IPS-18c (cell line): ENCODE data around the gene LIPE.
"Not testable (repeated sequence)": the region's sequence is repeated elsewhere in the genome, so short reads cannot be mapped to it uniquely, and the experiment has no call there.

Experiments used
- H3K4me3 ChIP-seq: 2 replicates; pipeline ENCODE4 v1.7.0; 2013; ENCODE audit warnings: low read depth, mild to moderate bottlenecking, low read length, moderate library complexity; ENCODE audit not compliant: insufficient read depth
- H3K9me3 ChIP-seq: one replicate; pipeline ENCODE4 v1.6.1; 2013; ENCODE audit warnings: mild to moderate bottlenecking, low read length, moderate library complexity; ENCODE audit not compliant: control insufficient read depth, insufficient read depth

LIPE gene, protein sequence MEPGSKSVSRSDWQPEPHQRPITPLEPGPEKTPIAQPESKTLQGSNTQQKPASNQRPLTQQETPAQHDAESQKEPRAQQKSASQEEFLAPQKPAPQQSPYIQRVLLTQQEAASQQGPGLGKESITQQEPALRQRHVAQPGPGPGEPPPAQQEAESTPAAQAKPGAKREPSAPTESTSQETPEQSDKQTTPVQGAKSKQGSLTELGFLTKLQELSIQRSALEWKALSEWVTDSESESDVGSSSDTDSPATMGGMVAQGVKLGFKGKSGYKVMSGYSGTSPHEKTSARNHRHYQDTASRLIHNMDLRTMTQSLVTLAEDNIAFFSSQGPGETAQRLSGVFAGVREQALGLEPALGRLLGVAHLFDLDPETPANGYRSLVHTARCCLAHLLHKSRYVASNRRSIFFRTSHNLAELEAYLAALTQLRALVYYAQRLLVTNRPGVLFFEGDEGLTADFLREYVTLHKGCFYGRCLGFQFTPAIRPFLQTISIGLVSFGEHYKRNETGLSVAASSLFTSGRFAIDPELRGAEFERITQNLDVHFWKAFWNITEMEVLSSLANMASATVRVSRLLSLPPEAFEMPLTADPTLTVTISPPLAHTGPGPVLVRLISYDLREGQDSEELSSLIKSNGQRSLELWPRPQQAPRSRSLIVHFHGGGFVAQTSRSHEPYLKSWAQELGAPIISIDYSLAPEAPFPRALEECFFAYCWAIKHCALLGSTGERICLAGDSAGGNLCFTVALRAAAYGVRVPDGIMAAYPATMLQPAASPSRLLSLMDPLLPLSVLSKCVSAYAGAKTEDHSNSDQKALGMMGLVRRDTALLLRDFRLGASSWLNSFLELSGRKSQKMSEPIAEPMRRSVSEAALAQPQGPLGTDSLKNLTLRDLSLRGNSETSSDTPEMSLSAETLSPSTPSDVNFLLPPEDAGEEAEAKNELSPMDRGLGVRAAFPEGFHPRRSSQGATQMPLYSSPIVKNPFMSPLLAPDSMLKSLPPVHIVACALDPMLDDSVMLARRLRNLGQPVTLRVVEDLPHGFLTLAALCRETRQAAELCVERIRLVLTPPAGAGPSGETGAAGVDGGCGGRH

GRCh38 chr19:42427313-42427712 lies at the start of gene LIPE:
TSS of gene LIPE (minus strand) at chr19:42427388. CDS start at chr19:42427149, 239 bp downstream.
- Histone ChIP-seq H3K4me3 (no peak within 1 kb of the TSS), H3K9me3 (peaks cover 5% of the 10 kb centered on the region)

DNA sequence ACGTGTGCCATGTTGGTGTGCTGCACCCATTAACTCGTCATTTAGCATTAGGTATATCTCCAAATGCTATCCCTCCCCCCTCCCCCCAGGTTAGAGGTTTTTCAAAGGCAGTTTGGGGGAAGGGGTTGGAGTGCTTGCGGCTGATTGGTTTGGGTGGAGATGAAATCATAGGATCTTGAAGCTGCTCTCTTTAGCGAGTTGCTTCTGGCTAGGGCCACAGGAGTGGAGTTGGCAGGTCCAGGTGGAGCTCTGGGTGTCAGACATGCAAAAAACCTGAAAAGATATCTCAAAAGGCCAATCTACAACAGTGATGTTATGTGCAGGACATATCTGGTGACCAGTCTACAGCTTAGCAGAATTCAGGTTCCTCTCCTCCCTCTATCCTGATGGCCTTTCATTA lies 48.2 kb upstream of the LIPE start:
- H3K9me3 ChIP-seq: no peaks in the 10 kb centered on the region
- no peak overlapping the region for H3K4me3 ChIP-seq

- Histone ChIP-seq H3K4me3 (no peak overlapping the region), H3K9me3 (no peaks in the 10 kb centered on the region)
Measured at GRCh38 chr19:42474743-42475142, 47.6 kb upstream of the LIPE start.

- Histone ChIP-seq H3K4me3 (no peak overlapping the region), H3K9me3 (no peaks in the 10 kb centered on the region)
Measured at GRCh38 chr19:42473686-42474085, 46.5 kb upstream of the LIPE start.

DNA sequence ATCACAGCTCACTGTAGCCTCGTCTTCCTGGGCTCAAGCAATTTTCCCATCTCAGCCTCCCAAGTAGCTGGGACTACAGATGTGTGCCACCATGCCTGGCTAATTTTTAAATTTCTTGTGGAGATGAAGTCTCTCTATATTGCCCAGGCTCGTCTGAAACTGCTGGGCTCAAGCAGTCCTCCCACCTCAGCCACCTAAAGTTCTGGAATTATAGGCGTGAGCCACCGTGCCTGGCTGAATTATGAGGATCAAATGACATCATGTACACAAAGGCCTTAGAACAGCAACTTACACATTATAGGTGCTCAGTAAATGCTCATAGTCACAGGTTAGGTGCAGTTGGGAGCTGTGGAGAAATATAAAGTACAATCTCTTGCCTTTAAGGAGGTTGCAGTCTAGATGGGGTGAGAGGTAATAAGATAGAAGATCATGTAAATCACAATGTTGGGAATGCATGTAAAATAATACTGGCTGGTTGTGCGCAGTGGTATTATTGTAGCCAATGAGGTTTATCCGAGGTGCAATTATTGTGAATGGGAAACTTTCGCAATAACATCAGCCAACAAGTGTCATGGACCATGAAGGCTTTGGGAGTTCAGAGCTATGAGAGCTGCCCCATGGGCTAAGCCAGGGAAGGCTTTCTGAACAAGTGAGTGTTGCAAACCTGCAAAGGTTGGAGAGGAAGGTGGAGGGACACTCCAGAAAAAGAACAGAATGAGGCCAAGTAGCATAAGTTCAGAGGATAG lies 45.4 kb upstream of the LIPE start:
- H3K9me3 ChIP-seq: no peaks in the 10 kb centered on the region
- no peak overlapping the region for H3K4me3 ChIP-seq

GRCh38 chr19:42471554-42472249 lies 44.5 kb upstream of the LIPE start:
- no peak overlapping the region for H3K4me3 ChIP-seq
- no peaks in the 10 kb centered on the region for H3K9me3 ChIP-seq

- Histone ChIP-seq H3K4me3 (no peak overlapping the region), H3K9me3 (no peaks in the 10 kb centered on the region)
Measured at GRCh38 chr19:42469311-42470235, 42.4 kb upstream of the LIPE start.

GRCh38 chr19:42468273-42468796 lies 41.1 kb upstream of the LIPE start:
- no peak overlapping the region for H3K4me3 ChIP-seq
- no peaks in the 10 kb centered on the region for H3K9me3 ChIP-seq

GRCh38 chr19:42467183-42467760 lies 40.1 kb upstream of the LIPE start:
- H3K9me3 ChIP-seq: no peaks in the 10 kb centered on the region

DNA sequence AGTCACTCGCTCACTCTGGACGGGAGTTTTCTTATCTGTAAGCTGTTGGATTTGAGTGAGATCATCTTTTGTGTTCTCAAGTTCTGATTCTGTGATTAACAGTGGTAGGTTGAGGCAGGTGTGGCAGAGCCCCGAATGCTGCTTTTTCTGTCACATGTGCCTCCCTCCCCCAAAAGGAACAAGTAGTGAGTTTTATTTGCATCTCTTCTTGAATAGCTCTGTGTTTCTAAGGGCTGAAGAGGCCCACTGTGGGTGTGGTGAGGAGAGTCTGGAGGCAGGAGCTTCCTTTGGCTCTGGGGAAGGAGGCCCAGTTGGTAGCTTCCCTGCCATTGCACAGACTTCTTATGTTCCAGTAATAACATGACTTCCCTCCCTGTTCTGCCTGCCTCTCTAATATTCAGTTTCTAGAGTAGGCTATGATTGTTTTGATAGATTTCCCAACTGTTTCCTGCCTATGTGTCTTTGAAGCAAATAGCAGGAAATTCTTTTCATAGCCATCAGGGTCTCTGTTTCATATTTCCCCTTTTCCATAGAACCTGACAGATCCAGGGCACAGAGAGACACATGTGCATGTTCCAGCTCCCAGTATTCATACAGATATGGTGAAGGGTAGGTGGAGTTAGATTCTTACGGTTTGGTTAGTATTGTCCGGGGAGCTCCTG lies 39.5 kb upstream of the LIPE start:
- H3K4me3 ChIP-seq: no peak overlapping the region
- no peaks in the 10 kb centered on the region for H3K9me3 ChIP-seq

More at GRCh38 chr19:42467183-42467760, 40.1 kb upstream of the LIPE start:
- H3K4me3 ChIP-seq: no peak overlapping the region

DNA sequence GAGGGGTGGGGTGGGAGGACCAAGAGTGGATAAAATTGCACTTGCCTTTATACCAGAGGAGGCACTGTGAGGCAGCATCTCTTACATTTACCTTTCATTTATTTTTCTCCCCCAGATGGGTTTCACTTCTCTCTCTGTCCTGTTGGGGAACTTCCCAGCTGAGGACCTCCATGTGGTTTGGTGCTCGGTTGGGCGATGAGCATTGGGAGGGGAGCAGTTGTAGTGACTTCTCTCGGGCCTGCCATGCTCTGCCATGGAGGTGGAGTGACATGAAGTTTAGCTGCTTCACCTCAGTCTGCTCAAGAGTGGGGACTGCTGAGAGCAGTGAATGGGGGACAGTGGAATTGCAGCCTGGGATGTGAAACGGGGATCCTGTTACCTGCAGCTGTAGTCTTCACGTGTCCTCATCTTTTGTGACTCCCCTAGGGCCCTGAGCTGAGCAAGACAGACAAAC lies 38.7 kb upstream of the LIPE start:
- Histone ChIP-seq H3K9me3 (no peaks in the 10 kb centered on the region), H3K4me3 (no peak overlapping the region)

DNA sequence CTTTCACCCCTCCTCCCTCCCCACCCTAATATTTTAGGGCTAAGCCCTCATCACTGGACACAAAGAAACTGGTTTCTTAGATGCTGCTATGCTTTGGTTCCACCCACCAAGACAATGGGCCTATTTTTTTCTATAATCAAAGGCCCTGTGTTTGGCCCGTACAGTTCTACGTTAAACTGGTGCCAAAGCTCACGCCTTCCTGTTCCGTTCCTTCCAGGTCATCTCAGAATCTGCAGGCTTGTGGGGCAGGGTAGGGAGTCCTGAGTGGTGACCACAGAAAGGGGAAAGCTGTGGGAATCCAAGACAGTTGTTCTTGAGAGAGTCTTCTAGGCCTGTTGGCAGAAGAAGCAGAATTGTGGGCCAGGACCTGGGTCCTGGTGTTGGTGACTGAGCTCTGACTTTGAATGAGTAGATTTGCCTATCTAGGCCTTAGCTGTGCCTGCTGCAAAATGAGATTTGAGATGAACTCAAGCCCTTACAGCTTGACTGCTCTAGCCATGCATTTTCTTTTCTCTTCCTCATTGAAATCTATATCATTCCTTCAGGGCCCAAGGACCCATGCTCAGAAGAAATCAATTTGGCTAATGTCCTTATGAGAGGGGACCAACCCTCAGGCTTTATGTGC lies 34.6 kb upstream of the LIPE start:
- H3K9me3 ChIP-seq: no peaks in the 10 kb centered on the region

GRCh38 chr19:42461231-42461630 lies 34.0 kb upstream of the LIPE start:
- H3K9me3 ChIP-seq, H3K4me3 ChIP-seq: not testable (repeated sequence)

More for the DNA sequence above, 34.6 kb upstream of the LIPE start:
- H3K4me3 ChIP-seq: no peak overlapping the region

GRCh38 chr19:42459926-42460325 lies 32.7 kb upstream of the LIPE start:
- Histone ChIP-seq H3K9me3 (no peaks in the 10 kb centered on the region), H3K4me3 (no peak overlapping the region)
